Activated T-cell treated with anti-CD3 and anti-CD28 coated beads, Interleukin-2, amount 50 U/mL, for 1 hour (primary cell): ENCODE data around the gene TSC22D2.
"Not testable (repeated sequence)": the region's sequence is repeated elsewhere in the genome, so short reads cannot be mapped to it uniquely, and the experiment has no call there.

Source experiments
- DNase-seq: peaks from one replicate; pipeline ENCODE4 v3.0.0-alpha.2; 2020

TSC22D2 gene

GRCh38 chr3:150490277-150490986 lies 82.3 kb downstream of the TSC22D2 start:
- no peak for DNase-seq

- DNase-seq: no peak
Measured at GRCh38 chr3:150494411-150494977, 86.4 kb downstream of the TSC22D2 start.

- no peak for DNase-seq
Measured at GRCh38 chr3:150495149-150495548, 87.1 kb downstream of the TSC22D2 start.

GRCh38 chr3:150495563-150496168 lies 87.6 kb downstream of the TSC22D2 start:
- no peak for DNase-seq

- no peak for DNase-seq
Measured at GRCh38 chr3:150497956-150498355, 89.9 kb downstream of the TSC22D2 start.

- not testable (repeated sequence) for DNase-seq
Measured at GRCh38 chr3:150500960-150501359, 92.9 kb downstream of the TSC22D2 start.

- DNase-seq: no peak
Measured at GRCh38 chr3:150503402-150504099, 95.5 kb downstream of the TSC22D2 start.

- no peak for DNase-seq
Measured at GRCh38 chr3:150504483-150504882, 96.4 kb downstream of the TSC22D2 start.

- DNase-seq: no peak
Measured at GRCh38 chr3:150508401-150508800, 100.3 kb downstream of the TSC22D2 start.

GRCh38 chr3:150509780-150510179 lies 101.7 kb downstream of the TSC22D2 start:
- DNase-seq: no peak

GRCh38 chr3:150511122-150511821 lies 103.2 kb downstream of the TSC22D2 start:
- no peak for DNase-seq

- DNase-seq: no peak
Measured at GRCh38 chr3:150515210-150515609, 107.1 kb downstream of the TSC22D2 start.
